Gastroesophageal sphincter (tissue), 4 donors: ENCODE results near the gene ACADSB. TPM values are rescaled to one million over a fixed set of nuclear protein-coding genes. Genes with fewer than 3 reads are reported as not detected.

Experiments used
- ATAC-seq: fragments of 150-250 bp; one replicate; pipeline ENCODE4 v1.9.1; 2016; ENCODE audit warnings: mild to moderate bottlenecking, moderate library complexity
- H3K27ac ChIP-seq, 4 donors: fragments of 200-600 bp; sonication (generic) in 3 of 4; 1 replicate in 3 of 4; 2 replicates in 1 of 4; pipeline ENCODE4 v1.5.1; 2016 to 2019
- H3K27me3 ChIP-seq: fragments of 200-600 bp; sonication (generic); one replicate; pipeline ENCODE4 v1.5.1; 2019
- H3K36me3 ChIP-seq, 2 donors: fragments of 200-600 bp; sonication (generic); one replicate each; pipeline ENCODE4 v1.5.1; 2019; ENCODE audit warnings: control low read depth in 1 of 2
- H3K4me1 ChIP-seq, 3 donors: fragments of 200-600 bp; sonication (generic); 1 replicate in 2 of 3; 2 replicates in 1 of 3; pipeline ENCODE4 v1.5.1; 2016 to 2019; ENCODE audit warnings: control low read depth in 2 of 3
- H3K4me3 ChIP-seq, 2 donors: fragments of 200-600 bp; sonication (generic); one replicate each; pipeline ENCODE4 v1.5.1; 2019; ENCODE audit warnings: mild to moderate bottlenecking in 1 of 2, moderate library complexity in 1 of 2
- H3K9me3 ChIP-seq, 3 donors: fragments of 200-600 bp; sonication (generic); one replicate each; pipeline ENCODE4 v1.5.1; 2017 to 2019; ENCODE audit warnings: control low read depth in 2 of 3
- CTCF ChIP-seq, 4 experiments: fragments of 200-600 bp in 2 of 4; fragments of 450-650 bp in 2 of 4; sonication (generic) in 1 of 4; IDR thresholded peaks; one replicate each; pipeline ENCODE4 v1.5.1; 2017 to 2019; ENCODE audit warnings: antibody characterized with exemption in 4 of 4, mild to moderate bottlenecking in 2 of 4, moderate library complexity in 2 of 4
- EP300 ChIP-seq: sonication (generic); formaldehyde crosslinking; IDR thresholded peaks from one replicate; pipeline ENCODE4 v1.6.1; 2017; ENCODE audit warnings: antibody characterized with exemption, mild to moderate bottlenecking
- POLR2A ChIP-seq, 2 donors: fragments of 450-650 bp; IDR thresholded peaks; one replicate each; pipeline ENCODE4 v1.6.1; 2017; ENCODE audit warnings: antibody characterized with exemption in 2 of 2, mild to moderate bottlenecking in 2 of 2, moderate library complexity in 1 of 2
- POLR2AphosphoS5 ChIP-seq: sonication (generic); formaldehyde crosslinking; IDR thresholded peaks from one replicate; pipeline ENCODE4 v1.6.1; 2017; ENCODE audit warnings: antibody characterized with exemption
- WGBS, 2 donors: methylation state at CpG; one replicate each; pipeline ENCODE4 v1.1.5; 2018; ENCODE audit warnings: low coverage in 1 of 2; 5-methylcytosine and 5-hydroxymethylcytosine counted together
- total RNA-seq, 4 donors: library from RNA; depleted of rRNA; stranded (reverse); fragments of >200 nt; gene quantifications; one replicate each; pipeline ENCODE4 v1.1.0, GENCODE V29; 2016

Gene ACADSB
- total RNA-seq, 4 donors from 2014 or later = 12.1 to 28.2 (median 16.3) TPM

GRCh38 chr10:123044391-123044790 lies 35.6 kb downstream of the ACADSB start:
- no peaks in the 10 kb centered on the region for H3K4me1 ChIP-seq
- H3K4me3 ChIP-seq = no peak overlapping the region
- H3K27ac ChIP-seq = no peak overlapping the region
- H3K9me3 ChIP-seq = no peaks in the 10 kb centered on the region
- no peak for TF ChIP-seq CTCF (IDR thresholded peaks at IDR 0.05)
- TF ChIP-seq POLR2AphosphoS5 = no peak
- no peak for TF ChIP-seq EP300
- TF ChIP-seq POLR2A (IDR thresholded peaks at IDR 0.05) = no peak
- no peak for ATAC-seq
- no peaks in the 10 kb centered on the region for H3K27me3 ChIP-seq
- 76 to 85% methylated on average over 2 of the region's 2 CpGs for WGBS, 2 donors
- peaks cover 2 to 84% of the 10 kb centered on the region in 2 donors for H3K36me3 ChIP-seq

GRCh38 chr10:123045961-123046731 lies 37.3 kb downstream of the ACADSB start:
- no peak overlapping the region for H3K4me3 ChIP-seq
- no peak overlapping the region for H3K27ac ChIP-seq
- TF ChIP-seq CTCF (IDR thresholded peaks at IDR 0.05) (no peak), POLR2AphosphoS5 (no peak), EP300 (no peak), POLR2A (IDR thresholded peaks at IDR 0.05) (no peak)
- no peaks in the 10 kb centered on the region for H3K27me3 ChIP-seq
- ATAC-seq = no peak
- no peaks in the 10 kb centered on the region for H3K4me1 ChIP-seq
- peaks cover 2 to 85% of the 10 kb centered on the region in 2 donors for H3K36me3 ChIP-seq
- H3K9me3 ChIP-seq = no peaks in the 10 kb centered on the region
- 80 to 84% methylated on average over 3 to 4 of the region's 4 CpGs for WGBS, 2 donors

GRCh38 chr10:123057968-123058367 lies 49.2 kb downstream of the ACADSB start:
- Histone ChIP-seq H3K4me1 (no peaks in the 10 kb centered on the region), H3K27me3 (no peaks in the 10 kb centered on the region), H3K4me3 (no peak overlapping the region), H3K27ac (no peak overlapping the region), H3K36me3 (peaks cover 0 to 35% of the 10 kb centered on the region in 2 donors), H3K9me3 (no peaks in the 10 kb centered on the region)
- ATAC-seq = no peak
- WGBS, 2 donors = 76 to 90% methylated on average over 3 of the region's 3 CpGs
- TF ChIP-seq POLR2AphosphoS5 (no peak), CTCF (IDR thresholded peaks at IDR 0.05) (no peak), EP300 (no peak), POLR2A (IDR thresholded peaks at IDR 0.05) (no peak)

GRCh38 chr10:123061865-123062264 lies 53.1 kb downstream of the ACADSB start:
- 84 to 100% methylated on average over 2 of the region's 2 CpGs for WGBS, 2 donors
- Histone ChIP-seq H3K4me3 (no peak overlapping the region), H3K27ac (no peak overlapping the region), H3K9me3 (peaks cover 0 to 4% (median 0%) of the 10 kb centered on the region in 3 donors), H3K27me3 (peaks cover 13% of the 10 kb centered on the region), H3K36me3 (no peaks in the 10 kb centered on the region), H3K4me1 (no peaks in the 10 kb centered on the region)
- TF ChIP-seq EP300 = no peak
- no peak for TF ChIP-seq CTCF (IDR thresholded peaks at IDR 0.05)
- TF ChIP-seq POLR2AphosphoS5 = no peak
- no peak for TF ChIP-seq POLR2A (IDR thresholded peaks at IDR 0.05)
- ATAC-seq = no peak

DNA sequence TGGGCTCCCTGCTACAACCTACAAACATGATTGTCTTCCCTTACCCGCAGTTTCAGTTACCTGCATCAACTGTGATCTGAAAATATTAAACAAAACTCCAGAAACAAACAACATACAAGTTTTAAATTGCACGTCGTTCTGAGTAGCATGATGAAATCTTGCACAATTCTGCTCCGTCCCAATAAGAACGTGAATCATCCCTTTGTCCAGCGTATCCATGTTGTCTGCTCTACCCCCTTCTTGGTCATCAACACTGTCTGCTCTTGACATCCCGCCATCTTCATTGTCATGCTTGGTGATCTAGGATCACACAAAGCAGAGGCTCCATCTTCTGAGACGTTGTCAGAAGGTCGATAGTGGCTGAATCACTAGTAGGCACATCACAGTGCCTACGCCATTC lies 53.9 kb downstream of the ACADSB start:
- H3K4me1 ChIP-seq = no peaks in the 10 kb centered on the region
- no peak for ATAC-seq
- H3K27ac ChIP-seq = no peak overlapping the region
- H3K4me3 ChIP-seq = no peak overlapping the region
- peaks cover 0 to 4% (median 0%) of the 10 kb centered on the region in 3 donors for H3K9me3 ChIP-seq
- H3K36me3 ChIP-seq = no peaks in the 10 kb centered on the region
- TF ChIP-seq EP300 = no peak
- no peak for TF ChIP-seq CTCF (IDR thresholded peaks at IDR 0.05)
- no peak for TF ChIP-seq POLR2AphosphoS5
- TF ChIP-seq POLR2A (IDR thresholded peaks at IDR 0.05) = no peak
- 80 to 82% methylated on average over 10 of the region's 10 CpGs for WGBS, 2 donors
- peaks cover 20% of the 10 kb centered on the region for H3K27me3 ChIP-seq
